ENCODE measurements around the gene SLC66A2. TPM values are rescaled to one million over a fixed set of nuclear protein-coding genes. Genes with fewer than 3 reads are reported as not detected.

The SLC66A2 gene
- total RNA-seq, 1 donor = 35.8 TPM

DNA sequence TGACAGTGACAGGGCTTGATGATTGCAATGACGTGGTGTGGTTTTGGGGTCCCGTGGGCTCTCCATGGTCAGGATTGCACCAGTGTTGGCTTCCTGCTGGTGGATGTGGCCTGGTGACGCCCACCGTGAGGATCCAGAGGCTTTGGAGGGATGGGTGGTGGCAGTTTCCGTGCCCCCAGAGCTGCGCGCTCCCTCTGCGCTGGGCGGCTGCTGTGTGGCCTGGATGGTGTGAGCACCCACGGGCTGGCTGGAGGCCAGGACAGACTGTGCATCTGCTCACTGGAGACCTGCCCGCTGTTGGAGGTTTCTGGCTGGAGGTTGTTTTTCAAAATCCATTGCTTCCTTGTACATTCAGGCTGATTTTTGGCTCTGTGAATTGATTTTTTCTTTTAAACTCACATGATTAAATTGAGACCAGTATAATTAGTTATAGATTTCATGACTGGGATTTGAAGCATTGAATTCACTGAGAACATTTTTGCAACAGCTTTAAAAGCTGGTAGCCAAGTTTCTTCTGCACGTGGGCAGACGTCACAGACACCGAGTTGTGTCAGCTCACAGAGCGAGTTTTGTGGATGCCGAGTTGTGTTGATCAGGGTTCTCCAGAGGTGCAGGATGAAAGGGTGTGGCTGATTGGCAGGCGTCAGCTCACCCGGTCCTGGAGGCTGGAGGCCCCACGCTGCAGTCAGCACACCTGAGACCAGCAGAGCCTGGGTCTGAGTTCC, 81.0 kb downstream of the SLC66A2 start:
- Histone ChIP-seq H3K27ac (ENCODE audit: low read depth, low read length) (no peak overlapping the region), H4K20me1 (ENCODE audit: insufficient read depth, low read length) (no peaks in the 10 kb centered on the region), H3K9me3 (ENCODE audit: low read depth, low read length) (no peaks in the 10 kb centered on the region), H3K79me2 (ENCODE audit: insufficient read depth, low read length) (no peaks in the 10 kb centered on the region), H3K27me3 (ENCODE audit: insufficient read depth, low read length) (peaks cover 18% of the 10 kb centered on the region), H2AFZ (ENCODE audit: low read length) (no peak overlapping the region), H3K4me3 (ENCODE audit: insufficient read depth, low read length) (no peak overlapping the region), H3K4me1 (ENCODE audit: insufficient read depth, low read length) (no peaks in the 10 kb centered on the region), H3K4me2 (ENCODE audit: insufficient read depth, low read length) (no peak overlapping the region), H3K36me3 (ENCODE audit: insufficient read depth, low read length) (no peaks in the 10 kb centered on the region)
- TF ChIP-seq, protein P1, sequence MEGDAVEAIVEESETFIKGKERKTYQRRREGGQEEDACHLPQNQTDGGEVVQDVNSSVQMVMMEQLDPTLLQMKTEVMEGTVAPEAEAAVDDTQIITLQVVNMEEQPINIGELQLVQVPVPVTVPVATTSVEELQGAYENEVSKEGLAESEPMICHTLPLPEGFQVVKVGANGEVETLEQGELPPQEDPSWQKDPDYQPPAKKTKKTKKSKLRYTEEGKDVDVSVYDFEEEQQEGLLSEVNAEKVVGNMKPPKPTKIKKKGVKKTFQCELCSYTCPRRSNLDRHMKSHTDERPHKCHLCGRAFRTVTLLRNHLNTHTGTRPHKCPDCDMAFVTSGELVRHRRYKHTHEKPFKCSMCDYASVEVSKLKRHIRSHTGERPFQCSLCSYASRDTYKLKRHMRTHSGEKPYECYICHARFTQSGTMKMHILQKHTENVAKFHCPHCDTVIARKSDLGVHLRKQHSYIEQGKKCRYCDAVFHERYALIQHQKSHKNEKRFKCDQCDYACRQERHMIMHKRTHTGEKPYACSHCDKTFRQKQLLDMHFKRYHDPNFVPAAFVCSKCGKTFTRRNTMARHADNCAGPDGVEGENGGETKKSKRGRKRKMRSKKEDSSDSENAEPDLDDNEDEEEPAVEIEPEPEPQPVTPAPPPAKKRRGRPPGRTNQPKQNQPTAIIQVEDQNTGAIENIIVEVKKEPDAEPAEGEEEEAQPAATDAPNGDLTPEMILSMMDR (IDR thresholded peaks at IDR 0.05; ENCODE audit: extremely low read depth, low read depth, low read length) = no peak
- DNase-seq (ENCODE audit: insufficient read length, low spot score, missing footprints) = peak; percentile 65

DNA sequence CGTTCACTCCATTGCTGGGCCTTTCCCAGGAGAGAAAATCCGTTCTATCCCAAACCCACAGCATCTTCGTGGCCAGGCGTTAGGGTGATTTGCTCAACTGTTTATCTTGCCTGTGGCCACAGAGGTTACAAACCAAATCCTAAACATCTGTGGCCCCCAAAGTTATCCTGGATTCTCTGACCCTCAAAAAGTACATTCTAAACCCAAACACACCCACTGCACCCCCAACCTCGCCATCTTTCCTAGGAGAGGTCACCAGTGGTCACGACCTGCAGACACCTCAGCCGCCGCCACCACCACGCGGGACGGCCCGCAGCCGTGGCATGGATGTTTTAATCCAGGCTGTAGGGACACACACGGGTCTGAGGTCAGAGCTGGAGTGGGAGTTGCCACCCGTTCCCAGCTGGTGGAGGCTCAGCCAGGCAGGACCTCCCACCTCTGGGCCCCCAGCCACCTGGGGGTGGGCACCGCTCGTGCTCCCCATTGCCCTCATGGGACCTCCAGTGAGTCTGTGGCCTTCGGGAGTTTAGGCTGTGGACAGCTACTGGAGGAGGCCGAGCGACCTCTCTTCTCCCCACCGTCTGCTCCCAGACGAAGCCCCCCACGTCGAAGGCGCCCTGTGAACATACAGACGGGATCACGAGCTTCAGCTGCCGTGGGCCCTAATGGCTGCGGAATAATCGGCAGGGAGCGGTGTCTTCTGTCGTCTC, 81.7 kb downstream of the SLC66A2 start:
- TF ChIP-seq, protein P1 (IDR thresholded peaks at IDR 0.05; ENCODE audit: extremely low read depth, low read depth, low read length) = no peak
- no peak overlapping the region for H2AFZ ChIP-seq (ENCODE audit: low read length)
- no peak overlapping the region for H3K4me2 ChIP-seq (ENCODE audit: insufficient read depth, low read length)
- no peaks in the 10 kb centered on the region for H3K36me3 ChIP-seq (ENCODE audit: insufficient read depth, low read length)
- H3K27me3 ChIP-seq (ENCODE audit: insufficient read depth, low read length) = peaks cover 18% of the 10 kb centered on the region
- no peak overlapping the region for H3K4me3 ChIP-seq (ENCODE audit: insufficient read depth, low read length)
- H3K27ac ChIP-seq (ENCODE audit: low read depth, low read length) = no peak overlapping the region
- no peaks in the 10 kb centered on the region for H3K4me1 ChIP-seq (ENCODE audit: insufficient read depth, low read length)
- H3K9me3 ChIP-seq (ENCODE audit: low read depth, low read length) = no peaks in the 10 kb centered on the region
- no peaks in the 10 kb centered on the region for H4K20me1 ChIP-seq (ENCODE audit: insufficient read depth, low read length)
- DNase-seq (ENCODE audit: insufficient read length, low spot score, missing footprints) = peak; percentile 57
- no peaks in the 10 kb centered on the region for H3K79me2 ChIP-seq (ENCODE audit: insufficient read depth, low read length)

DNA sequence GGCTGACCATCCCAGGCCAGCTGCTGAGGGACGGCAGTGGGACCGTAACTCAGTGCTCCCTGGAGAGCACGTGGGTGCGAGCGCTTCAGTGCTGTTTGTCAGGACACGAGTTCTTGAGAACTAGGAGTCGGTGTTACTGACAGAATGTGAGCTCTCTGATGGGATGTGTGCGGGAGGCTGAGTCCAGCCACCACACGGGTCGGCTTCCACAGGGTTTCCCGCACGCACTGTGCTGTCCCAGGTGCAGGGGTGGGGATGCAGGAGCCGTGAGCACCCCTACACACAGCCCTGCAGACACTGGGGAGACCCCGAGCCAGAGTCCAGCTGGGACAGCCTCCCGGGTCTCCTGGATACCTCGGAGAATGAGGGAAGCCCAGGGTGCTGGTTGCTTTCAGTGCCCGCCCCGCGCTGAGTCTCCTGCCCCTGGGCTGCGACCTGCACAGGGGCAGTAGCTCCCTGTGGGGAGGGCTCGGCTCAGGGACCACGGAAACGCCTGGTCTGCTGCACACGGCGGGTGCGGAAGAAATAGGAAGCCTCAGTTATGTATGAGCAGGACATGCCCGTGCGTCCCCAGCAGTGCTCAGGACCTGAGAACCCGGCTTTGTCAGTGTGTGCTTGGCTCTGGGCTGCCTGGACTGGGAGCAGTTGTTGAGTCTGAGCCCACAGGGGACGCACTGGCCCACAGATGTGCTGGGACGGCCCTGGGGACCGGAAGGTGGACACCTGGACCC, 82.5 kb downstream of the SLC66A2 start:
- Histone ChIP-seq H3K36me3 (ENCODE audit: insufficient read depth, low read length) (no peaks in the 10 kb centered on the region), H3K79me2 (ENCODE audit: insufficient read depth, low read length) (no peaks in the 10 kb centered on the region), H2AFZ (ENCODE audit: low read length) (no peak overlapping the region), H3K27ac (ENCODE audit: low read depth, low read length) (no peak overlapping the region), H3K9me3 (ENCODE audit: low read depth, low read length) (no peaks in the 10 kb centered on the region), H3K4me3 (ENCODE audit: insufficient read depth, low read length) (no peak overlapping the region), H3K27me3 (ENCODE audit: insufficient read depth, low read length) (peaks cover 18% of the 10 kb centered on the region), H3K4me1 (ENCODE audit: insufficient read depth, low read length) (no peaks in the 10 kb centered on the region), H3K4me2 (ENCODE audit: insufficient read depth, low read length) (no peak overlapping the region), H4K20me1 (ENCODE audit: insufficient read depth, low read length) (no peaks in the 10 kb centered on the region)
- TF ChIP-seq, protein P1 (IDR thresholded peaks at IDR 0.05; ENCODE audit: extremely low read depth, low read depth, low read length) = no peak
- peak; percentile 22 for DNase-seq (ENCODE audit: insufficient read length, low spot score, missing footprints)

All from osteoblast (primary cell).